HG02642 (cell line): ENCODE results near the gene CORO1C.
A peak's percentile ranks its signal among the peaks of the same experiment; 100 is the strongest.
"Not testable (repeated sequence)": the region's sequence is repeated elsewhere in the genome, so short reads cannot be mapped to it uniquely, and the experiment has no call there.

Experiments used
- ATAC-seq: cut with Tn5 transposase; IDR thresholded peaks from one replicate; pipeline ENCODE4 v1.9.1; 2021; ENCODE audit warnings: mild to moderate bottlenecking; ENCODE audit not compliant: unreplicated experiment, poor library complexity

The CORO1C gene

DNA sequence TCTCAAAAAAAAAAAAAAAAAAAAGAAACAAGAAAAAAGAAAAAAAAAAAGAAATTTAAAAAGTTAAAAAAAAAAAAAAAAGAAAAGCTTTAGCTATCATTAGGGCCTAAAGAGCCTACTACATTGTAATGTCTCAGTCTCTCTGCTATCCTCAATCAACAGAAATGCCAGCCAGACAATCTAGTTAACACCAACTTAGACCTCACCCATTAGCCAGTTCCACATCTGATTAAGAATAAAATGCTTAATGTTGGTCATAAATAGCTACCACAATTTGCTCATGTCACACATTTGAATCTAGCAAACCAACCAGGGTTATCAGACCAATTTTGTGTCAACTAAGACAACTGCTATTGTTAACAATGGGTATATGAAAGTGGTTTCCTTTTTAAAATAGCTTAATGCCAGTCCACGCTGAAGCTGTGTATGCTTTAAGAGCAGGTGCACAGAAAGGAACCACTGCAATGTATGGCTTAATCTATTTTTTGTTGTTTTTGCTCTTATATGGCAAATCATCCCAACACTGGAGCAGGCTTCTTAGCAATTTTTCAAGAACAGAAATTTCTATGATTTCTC is 52.1 kb downstream of the CORO1C start:
- no peak for ATAC-seq

DNA sequence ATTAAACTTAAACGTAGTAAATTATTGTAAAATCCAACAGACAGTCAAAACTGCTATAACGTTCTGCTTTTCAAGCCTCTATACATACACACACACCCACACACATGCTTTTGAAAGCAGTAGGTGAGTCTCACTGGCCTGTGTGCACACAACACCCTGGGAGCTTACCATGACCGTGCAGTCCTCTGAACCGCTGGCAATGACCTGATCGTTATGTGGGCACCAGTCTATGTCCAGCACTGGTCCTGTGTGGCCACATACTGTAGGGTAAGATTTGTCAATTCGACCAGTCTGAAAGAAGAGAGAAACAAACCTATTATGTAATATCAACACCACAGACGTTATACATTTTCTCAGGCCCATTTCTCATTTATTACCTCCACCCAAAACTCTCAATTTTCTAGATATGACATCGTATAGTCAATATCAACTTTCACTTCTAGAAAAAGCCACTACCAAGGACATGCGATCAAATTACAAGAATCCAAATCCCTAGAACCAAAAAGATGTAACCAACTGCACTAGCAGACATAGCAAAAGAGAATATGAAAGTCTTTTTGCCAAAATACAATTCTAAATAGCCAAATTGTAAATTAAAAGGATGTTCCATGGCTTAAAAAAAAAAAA is 53.1 kb downstream of the CORO1C start:
- no peak for ATAC-seq

DNA sequence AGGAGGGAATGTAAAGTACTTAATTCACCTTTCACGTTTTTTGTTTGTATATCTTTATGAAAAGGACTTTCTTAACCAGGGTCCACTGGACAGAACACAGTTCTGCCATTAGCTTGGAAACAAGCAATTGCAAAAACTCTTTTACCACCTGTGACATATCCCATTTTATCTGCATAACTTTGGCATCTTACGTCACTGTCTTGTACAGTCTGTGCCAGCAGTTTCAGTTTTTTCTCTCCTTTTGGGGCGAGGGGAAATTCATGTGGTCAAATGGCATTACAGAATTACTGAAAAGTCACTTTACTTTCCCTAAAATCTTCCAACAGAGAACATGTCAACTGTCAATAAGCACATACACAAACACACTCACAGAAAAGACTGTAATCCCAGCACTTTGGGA is 53.9 kb downstream of the CORO1C start:
- no peak for ATAC-seq

DNA sequence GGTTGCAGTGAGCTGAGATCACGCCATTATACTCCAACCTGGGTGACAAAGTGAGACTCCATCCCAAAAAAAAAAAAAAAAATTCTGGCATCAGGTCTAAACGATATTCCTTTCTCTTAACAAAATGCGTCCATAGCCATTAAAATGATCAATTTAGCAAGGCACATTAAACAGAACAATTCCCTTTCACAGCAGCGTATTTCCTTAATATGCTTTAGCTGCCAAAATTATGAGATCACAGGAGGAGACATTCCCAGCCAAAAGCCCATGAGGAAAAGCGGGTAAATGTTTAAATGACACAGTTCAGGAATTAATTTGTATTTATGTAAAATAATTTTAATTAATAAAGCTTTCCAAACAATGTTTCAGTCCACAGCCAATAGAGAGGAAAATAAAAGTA is 54.6 kb downstream of the CORO1C start:
- no peak for ATAC-seq

DNA sequence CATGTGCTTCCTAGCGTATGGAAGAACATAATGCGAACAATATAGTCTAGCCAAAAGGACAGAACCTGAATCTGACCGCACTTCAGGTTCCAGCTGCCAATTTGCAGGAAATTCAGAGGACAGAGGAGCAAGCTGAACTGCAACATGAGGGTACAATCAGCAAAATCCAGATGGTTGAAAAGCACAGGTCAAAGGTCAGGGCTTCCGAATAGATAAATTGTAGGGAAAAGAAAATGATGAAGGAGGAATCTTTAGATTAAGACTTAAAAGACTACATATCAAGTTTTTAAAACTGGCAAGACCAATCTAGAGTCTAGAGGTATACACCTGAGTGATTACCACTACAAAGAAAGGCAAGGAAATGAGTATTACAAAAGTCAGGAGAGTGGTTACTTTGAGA is 55.5 kb downstream of the CORO1C start:
- ATAC-seq, result no peak

DNA sequence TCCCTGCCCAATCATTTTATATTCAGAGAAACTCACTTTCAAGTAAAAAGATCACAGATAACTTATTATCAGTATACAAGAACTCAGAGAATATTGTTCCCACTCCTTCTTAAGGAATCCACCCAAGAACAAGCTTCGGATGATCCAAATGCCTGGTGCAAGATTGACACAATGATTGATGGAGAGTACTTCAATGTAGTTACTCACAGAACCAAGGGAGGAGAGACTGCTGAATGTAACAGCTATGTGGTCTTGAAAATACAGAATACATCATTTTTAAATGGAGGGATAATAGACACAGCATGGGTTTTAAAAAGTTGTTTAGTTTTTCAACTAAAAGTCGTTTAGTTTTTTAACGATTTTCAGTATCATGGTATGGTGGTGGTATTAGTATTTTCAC is 59.3 kb downstream of the CORO1C start:
- ATAC-seq, result no peak

DNA sequence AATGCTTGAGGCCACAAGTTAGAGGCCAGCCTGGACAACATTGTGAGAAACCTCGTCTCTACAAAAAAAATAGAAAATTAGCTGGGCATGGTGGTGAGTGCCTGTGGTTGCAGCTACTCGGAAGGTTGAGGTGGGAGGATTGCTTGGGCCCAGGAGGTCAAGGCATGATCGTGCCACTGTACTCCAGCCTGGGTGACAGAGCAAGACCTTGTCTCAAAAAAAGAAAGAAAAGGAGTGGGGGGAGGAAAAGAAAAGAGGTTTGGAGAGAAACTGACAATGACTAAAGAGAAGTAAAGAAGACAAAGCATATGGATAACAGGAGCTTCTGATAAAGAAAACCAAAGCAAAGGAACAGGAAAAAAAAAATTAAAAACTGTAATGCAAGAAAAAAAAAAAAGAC is 60.2 kb downstream of the CORO1C start:
- ATAC-seq, result no peak

DNA sequence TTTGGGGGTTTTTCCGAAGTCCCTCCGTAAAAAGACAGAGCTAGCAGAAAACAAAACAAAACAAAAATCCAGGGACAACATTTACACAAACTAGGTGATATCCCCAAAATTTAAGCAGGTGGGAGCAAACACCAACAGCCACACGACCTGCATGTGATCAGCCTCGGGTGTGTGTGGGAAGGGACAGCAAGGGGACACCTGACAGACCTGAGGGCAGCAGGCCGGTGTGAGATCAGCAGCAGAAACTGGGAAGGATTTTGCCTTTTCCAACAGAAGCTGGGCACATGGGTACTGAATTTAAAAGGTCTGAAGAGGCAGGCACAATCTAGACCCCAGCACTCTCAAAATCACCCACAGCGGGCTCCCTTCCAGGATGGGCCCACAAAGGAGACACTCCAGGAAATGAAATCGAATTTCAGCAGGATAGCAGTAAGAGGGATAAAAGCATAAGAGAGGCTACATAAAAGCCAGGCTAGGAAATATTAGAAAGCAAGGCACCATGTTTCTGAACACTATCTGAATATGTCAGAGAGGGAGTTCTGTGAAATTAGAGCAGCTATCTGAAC is 61.2 kb downstream of the CORO1C start:
- no peak for ATAC-seq

DNA sequence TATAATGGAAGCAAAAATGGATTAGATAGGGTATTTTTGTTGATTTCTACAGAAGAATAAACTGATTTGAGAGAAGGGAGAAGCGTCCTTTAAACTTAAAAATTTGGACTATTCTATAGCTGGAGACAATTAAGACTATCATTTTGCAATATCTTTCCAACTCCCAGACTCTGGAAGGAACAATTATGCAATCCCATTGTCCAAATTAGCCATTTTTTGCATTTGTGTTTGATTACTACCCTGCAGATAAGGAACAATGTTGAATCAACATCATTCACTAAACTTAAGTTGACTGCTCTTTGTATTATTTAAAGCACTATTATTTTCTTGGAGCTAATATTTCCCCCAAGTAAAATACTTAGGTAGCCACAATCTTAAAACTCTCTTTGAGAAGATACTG is 62.8 kb downstream of the CORO1C start:
- no peak for ATAC-seq

DNA sequence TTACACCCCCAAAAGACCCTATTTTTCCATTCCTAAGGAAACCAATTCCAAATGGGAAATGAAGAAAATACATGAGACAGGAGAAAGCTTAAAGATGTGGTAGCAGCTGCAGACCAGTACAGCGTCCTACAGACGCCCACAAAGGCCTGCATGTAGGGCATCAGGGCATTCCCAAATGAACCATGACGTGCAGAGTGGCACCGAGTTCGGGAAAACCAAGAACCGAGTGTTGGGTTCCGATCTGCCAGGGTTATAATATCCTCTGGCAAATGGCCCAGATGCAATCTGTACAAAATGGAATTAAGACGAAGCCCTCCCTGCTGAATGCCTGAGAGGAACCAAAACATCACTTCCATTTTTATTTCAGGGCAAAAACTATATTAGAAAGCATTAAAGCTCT is 63.3 kb downstream of the CORO1C start:
- ATAC-seq, result no peak

DNA sequence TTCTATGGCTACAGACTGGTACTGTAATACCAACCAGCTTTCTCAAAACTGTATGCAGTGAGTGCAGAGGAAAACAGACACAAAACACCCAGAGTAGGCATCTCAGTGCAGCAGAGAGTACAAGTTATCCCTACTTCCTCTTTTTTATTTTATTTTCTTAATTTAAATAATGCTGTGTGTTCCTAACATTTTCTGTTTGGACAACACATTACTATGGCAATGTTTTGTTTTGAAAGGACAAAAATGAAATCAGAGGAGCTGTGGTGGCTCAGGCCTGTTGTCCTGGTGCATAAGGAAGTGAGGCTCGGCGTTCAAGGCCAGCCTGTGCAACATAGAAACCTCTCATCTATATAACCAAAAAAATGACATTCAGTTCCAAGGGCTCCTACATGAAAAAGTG is 64.0 kb downstream of the CORO1C start:
- no peak for ATAC-seq

DNA sequence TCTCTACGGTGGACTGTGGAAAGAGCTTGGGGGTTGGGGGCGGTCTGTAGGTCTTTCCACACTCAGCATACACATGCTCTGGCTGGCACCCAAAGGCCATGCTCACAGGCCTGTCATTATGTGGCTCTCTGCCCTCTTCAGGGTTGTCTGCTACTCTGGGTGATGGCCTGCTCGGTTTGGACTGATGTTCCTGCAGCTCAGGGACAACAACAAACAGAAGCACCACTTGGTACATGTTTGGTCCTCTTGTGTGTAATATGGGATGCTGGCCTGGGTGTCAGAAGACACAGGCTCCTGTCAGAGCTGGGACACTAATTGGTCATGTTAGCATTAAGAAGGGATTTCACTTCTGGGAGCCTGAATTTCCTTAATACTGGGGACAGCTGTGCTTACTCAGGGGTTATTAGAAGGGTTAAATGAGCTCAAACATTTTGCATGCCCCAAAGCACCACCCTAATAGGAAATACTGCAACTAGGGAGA is 64.9 kb downstream of the CORO1C start:
- no peak for ATAC-seq

DNA sequence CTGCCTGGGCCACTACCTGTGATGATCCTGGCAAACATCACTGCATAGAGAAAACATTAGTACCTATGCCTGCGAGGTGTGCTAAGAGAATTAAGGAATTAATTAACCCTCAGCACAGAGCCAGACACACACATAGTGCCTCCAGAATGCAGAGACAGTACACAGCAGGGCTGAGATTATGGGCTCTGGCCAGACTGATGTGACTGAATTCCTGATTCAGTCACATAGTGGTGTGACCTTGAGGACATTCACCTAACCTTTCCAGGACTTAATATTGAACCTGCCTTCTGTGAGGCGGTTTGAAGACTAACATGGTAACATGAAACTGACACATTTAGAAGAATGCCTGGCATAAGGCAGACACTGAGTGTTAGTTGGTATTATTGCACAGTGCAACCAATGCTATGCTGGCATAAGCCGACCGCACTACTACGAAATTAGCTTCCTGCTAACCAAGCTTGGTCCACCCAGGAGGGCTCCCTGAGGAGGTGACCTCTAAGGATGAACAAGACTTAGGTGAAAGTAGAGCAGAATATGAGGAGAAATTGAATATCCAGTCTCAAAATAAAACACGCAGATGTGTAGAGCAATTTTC is 65.6 kb downstream of the CORO1C start:
- no peak for ATAC-seq

DNA sequence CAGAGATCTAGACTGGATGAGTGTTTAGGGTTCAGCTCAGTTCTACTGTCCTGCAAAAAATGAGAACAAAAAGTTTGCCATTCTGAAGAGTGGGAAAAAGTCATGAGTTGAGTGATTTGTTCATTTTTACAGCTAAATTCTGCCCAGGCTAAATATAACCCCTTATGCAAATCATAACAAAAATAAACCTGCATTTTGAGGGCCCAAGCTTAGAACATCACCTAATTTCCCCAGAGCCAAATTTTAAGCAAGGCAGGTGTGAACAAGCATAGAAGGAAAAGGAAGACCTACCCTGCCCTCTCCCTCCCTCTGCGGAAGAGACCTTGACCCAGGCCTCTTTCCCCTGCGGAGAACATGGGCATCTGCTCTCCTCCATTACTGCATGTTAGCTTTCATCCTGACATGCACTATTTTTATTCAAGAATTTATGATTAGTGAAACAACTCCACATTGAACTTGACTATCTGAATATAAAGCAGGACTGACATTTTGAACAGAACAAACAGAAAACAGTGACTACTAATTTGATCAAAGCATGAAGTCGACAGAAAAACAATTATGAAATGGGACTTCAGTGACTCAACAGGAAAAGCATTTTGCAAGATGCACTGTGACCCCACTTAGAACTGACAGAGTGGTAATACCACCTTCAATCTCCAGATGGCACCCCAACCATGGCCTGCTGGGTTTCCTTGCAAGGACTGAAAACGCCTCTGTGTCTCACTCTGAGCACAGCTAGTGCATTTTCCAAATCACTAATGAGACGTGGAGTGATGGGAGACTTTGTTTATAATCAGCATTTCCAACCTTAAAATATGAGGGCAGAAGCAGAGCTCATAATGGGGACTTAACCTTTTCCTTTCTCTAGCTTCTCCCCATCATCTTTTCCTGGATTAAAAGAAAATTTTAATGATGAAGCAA is 66.7 kb downstream of the CORO1C start:
- peak; percentile 74 for ATAC-seq

DNA sequence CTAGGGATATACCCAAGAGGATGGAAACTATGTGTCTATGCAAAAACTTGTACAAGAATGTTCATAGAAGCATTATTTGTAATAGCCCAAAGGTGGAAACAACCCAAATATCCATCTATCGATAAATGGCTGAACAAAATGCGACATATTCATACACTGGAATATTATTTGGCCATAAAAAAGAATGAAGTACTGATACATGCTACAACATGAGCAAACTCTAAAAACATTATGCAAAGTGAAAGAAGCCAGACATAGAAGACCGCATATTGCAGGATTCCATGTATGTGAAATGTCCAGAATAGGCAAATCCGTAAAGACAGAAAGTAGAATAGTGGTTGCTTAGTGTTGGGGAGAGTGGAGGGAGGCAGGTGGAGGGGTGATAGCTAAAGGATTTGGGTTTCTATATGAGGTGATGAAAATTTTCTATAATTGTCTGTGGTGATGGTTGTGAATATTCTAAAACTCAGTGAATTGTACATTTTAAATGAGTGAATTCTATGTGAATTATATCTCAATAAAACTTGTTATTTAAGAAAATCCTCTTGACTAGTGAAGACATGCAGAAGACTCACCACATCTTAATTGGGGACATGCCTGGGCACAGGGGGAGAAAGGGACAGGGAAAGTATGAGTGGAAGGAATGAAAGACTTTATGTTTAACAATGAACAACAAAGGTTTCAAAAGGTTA is 67.8 kb downstream of the CORO1C start:
- no peak for ATAC-seq

DNA sequence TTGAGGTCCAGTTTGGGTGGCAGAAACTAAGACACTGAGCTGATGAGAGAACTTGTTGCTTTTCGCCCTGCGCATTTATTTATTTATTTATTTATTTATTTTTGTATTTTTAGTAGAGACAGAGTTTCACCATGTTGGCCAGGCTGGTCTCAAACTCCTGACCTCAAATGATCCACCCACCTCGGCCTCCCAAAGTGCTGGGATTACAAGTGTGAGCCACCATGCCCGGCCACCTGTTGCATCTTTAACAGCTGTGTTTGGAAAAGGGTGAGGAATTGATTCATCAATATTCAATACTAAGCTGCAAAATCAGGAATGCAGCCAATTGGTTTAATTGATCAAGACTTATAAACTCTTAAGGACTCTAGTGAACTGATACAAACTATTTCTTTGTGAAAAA is 73.2 kb downstream of the CORO1C start:
- not testable (repeated sequence) for ATAC-seq

DNA sequence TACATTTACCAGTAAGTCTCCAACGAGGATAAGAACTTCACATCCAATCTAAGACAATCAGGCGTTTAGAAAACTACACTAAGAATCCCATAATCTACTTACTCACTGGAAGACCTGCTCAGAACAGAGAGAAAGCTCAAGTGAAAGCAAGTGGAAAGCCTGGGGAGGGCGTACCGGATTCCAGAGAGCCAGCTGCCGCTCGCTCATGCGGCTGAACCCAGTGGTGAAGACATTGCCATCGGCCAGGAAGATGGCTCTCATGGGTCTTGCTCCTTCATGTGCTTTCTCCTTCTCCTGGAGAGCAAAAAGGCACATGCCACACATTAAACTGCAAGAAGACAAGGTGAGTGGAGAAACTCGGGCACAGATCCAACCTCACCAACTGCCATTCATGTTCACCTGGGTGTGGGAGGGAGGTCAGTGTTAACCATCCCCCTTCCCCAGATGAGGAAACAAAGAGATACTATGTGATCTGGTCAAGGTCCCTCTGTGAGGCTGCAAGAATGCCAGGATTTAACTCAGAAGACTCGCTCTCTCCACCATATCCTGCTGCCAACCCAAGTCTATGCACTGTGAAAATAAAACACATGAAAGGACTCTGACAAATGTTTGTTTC is 74.1 kb downstream of the CORO1C start:
- no peak for ATAC-seq

DNA sequence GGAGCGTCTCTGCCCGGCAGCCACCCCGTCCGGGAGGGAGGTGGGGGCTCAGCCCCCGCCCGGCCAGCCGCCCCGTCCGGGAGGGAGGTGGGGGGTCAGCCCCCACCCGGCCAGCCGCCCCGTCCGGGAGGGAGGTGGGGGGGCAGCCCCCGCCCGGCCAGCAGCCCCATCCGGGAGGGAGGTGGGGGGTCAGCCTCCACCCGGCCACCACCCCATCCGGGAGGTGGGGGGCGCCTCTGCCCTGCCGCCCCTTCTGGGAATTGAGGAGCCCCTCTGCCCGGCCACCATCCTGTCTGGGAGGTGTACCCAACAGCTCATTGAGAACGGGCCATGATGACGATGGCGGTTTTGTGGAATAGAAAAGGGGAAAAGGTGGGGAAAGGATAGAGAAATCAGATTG is 75.1 kb downstream of the CORO1C start:
- not testable (repeated sequence) for ATAC-seq

DNA sequence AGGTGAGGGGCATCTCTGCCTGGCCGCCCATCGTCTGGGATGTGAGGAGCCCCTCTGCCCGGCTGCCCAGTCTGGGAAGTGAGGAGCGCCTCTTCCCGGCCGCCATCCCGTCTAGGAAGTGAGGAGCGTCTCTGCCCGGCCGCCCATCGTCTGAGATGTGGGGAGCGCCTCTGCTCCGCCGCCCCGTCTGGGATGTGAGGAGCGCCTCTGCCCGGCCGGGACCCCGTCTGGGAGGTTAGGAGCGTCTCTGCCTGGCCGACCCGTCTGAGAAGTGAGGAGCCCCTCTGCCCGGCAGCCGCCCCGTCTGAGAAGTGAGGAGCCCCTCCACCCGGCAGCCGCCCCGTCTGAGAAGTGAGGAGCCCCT is 75.5 kb downstream of the CORO1C start:
- ATAC-seq, result not testable (repeated sequence)

DNA sequence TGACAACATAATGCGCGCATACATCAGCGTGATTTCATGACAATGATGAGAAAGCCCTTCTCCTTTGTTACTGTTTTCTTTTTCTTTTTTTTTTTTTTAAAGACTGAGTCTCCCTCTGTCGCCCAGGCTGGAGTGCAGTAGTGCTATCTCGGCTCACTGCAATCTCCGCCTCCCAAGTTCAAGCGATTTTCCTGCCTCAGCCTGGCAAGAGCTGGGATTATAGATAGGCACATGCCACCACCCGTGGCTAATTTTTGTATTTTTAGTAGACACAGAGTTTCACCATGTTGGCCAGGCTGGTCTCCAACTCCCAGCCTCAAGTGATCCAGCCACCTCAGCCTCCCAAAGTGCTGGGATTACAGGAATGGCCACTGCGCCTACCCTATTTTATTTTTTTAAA is 76.7 kb downstream of the CORO1C start:
- ATAC-seq, result not testable (repeated sequence)
